GM13977 (cell line): ENCODE data around the gene ODF4.
"Not testable (repeated sequence)": the region's sequence is repeated elsewhere in the genome, so short reads cannot be mapped to it uniquely, and the experiment has no call there.

ENCODE experiments used
- DNase-seq: peaks from one replicate; pipeline ENCODE4 v3.0.0; 2012; ENCODE audit warnings: low spot score
- in situ Hi-C: fragments of 300-500 bp; cut with MboI; formaldehyde crosslinking; loops from one replicate; pipeline ENCODE4 v1.12.0; 2022; ENCODE audit warnings: low sequenced_read_pairs, low pct_unique_long_range_greater_than_20kb, mixed read lengths, inconsistent platforms; ENCODE audit not compliant: unreplicated experiment
- TF ChIP-seq, protein P1 (sequence below): IDR thresholded peaks from 2 replicates; pipeline ENCODE4 v1.5.1; 2012; ENCODE audit warnings: mild to moderate bottlenecking, control low read depth; ENCODE audit not compliant: insufficient read depth; ENCODE audit errors: extremely low read depth, missing control alignments

Gene ODF4

DNA sequence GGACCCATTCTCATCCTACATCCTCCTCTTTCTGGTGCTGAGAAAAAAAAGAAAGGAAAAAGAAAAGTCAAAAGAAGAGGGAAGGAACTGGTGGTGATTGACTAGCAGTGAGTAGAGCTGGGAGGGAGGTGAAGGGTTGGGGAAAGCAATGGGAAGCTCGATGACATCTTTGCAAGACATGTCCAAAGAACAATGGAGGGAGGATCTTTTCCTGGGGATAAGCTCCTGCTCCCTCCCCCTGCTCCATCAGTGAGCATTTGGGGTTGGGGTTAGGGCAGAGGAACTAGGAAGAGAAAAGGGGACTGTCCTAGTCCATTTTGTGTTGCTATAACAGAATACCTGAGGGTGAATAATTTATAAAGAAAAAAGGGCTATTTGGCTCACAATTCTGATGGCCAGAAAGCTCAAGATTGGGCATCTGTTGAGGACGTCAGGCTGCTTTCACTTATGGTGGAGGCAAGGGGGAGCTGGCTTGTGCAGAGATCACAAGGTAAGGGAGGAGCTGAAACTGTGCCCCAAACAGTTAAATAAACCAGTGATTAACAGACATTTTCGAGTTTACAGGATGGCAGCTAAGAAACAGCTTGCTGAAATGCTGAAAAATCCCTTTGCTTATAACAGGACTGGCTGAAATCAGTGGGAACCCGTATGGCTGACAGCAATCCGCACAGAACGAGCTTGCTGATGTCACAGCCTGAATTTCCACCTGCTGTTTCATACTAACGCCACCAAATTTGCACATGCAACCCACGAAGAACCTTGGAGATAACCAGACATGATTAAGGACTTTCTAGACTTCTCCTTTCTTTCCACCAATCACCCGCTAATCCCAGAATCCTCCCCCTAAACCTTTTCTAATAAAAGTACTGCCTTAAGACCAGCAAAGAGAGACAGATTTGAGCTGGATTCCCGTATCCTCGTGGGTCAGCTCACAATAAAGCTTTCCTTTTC lies 1.6 kb upstream of the ODF4 start:
- no peak for DNase-seq
- TF ChIP-seq, protein P1, sequence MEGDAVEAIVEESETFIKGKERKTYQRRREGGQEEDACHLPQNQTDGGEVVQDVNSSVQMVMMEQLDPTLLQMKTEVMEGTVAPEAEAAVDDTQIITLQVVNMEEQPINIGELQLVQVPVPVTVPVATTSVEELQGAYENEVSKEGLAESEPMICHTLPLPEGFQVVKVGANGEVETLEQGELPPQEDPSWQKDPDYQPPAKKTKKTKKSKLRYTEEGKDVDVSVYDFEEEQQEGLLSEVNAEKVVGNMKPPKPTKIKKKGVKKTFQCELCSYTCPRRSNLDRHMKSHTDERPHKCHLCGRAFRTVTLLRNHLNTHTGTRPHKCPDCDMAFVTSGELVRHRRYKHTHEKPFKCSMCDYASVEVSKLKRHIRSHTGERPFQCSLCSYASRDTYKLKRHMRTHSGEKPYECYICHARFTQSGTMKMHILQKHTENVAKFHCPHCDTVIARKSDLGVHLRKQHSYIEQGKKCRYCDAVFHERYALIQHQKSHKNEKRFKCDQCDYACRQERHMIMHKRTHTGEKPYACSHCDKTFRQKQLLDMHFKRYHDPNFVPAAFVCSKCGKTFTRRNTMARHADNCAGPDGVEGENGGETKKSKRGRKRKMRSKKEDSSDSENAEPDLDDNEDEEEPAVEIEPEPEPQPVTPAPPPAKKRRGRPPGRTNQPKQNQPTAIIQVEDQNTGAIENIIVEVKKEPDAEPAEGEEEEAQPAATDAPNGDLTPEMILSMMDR, result no peak
- in situ Hi-C loops, result no loop called here

DNA sequence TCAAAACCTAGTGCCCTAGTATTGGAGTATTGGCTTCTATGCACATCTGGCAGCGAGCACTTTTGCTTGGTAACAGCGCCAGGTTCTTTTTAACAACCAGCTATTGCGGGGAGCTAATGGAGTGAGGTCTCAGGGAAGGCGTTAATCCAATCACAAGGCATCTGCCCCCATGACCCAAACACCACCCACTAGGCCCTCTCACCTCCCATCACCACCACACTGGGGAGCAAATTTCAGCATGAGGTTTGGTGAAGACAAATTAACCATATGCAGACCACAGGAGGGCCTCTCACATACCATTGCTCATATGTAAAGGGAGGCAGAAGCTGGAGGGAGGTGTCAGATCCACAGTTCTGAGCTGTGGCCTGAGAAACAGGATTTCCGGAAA lies 893 bp upstream of the ODF4 start:
- TF ChIP-seq, protein P1, result no peak
- DNase-seq, result no peak
- in situ Hi-C loops, result no loop called here

DNA sequence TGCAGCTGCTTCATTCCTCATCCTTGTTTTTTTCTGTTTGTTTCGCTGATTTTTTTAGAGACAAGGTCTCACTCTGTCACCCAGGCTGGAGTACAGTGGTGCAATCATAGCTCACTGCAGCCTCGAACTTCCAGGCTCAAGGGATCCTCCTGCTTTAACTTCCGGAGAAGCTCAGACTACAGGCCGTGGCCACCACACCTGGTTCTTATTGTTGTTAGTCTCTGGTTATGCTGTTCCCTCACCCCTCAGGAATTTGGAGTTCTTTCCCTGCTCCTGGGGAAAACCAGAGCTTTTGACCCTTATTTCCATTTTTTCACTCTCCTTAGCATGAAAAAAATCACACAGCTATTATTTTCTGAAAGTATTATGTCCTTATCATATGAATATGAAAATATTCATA lies 1.8 kb downstream of the ODF4 start:
- DNase-seq, result no peak
- in situ Hi-C loops, result no loop called here
- TF ChIP-seq, protein P1, result no peak

DNA sequence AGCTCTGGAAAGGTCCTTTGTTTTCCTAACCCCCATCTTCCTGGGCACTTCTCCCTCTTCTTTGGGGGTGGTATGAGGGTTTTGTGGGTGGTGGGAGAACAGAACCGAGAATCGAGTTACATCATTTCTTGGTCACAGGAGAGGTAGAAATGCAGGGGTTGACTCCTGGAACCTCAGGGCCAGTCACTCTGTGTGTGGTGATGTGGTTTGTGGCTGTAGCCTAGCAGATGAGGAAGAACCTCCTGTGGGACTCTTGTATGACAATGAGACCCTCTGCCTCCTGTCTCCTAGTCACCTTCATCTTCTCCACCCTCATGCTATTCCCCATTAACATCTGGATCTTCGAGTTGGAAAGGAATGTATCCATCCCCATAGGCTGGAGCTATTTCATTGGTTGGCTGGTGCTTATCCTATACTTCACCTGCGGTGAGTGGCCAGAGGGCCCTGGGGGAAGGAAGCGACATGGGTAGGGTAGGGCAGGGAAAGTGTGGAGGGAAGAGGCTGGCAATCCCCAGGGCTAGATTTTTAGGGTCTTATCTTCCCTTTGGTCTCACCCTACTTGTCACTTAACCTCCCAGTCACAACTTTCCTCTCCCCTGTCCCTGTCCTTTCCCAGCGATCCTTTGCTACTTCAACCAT lies 5.5 kb downstream of the ODF4 start:
- no peak for DNase-seq
- in situ Hi-C loops, result no loop called here

DNA sequence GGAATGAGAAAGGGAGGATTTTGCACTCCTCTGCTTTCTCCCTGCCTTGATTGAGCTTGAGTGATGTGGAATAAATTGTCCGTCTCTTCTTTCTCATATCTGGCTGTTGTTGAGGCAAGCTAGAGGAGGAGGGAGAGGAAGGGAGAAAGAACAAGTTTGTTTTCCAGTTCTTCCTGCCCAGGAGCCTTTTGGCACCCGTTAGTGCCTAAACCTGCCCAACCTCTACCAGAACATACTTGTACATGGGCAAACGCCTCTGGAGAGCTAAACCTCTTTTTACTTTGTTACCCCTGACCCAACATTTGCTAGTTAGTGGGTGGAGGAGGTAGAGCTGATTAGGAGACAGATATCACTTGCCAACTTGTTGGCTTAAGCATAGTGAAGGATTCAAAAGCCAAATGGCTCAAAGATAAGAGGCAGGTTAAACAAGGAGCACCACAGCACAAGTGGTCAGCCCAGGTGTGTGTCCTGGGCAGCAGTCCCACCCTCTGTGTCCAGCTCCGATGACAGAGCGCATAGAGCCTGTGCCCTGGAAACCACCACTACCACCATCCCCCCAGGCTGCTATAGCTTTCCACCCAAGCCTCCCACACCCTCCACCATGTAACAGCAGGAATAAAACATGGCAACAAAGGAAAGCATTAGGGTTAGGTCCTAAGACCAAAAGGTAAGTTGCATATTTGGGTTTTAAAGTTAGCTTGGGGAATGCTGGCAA lies 6.5 kb downstream of the ODF4 start:
- TF ChIP-seq, protein P1, result no peak
- no peak for DNase-seq
- in situ Hi-C loops, result no loop called here

More for the DNA sequence above, 5.5 kb downstream of the ODF4 start:
- TF ChIP-seq, protein P1, result no peak

DNA sequence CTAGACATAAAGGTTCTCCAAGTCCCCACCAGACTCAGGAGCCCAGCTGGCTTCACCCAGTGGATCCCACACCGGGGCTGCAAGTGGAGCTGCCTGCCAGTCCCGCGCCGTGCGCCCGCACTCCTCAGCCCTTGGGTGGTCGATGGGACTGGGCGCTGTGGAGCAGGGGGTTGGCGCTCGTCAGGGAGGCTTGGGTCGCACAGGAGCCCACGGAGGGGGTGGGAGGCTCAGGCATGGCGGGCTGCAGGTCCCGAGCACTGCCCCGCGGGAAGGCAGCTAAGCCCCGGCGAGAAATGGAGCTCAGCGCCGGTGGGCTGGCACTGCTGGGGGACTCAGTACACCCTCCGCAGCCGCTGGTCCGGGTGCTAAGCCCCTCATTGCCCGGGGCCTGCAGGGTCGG lies 7.4 kb downstream of the ODF4 start:
- in situ Hi-C loops, DNase-seq: not testable (repeated sequence)

DNA sequence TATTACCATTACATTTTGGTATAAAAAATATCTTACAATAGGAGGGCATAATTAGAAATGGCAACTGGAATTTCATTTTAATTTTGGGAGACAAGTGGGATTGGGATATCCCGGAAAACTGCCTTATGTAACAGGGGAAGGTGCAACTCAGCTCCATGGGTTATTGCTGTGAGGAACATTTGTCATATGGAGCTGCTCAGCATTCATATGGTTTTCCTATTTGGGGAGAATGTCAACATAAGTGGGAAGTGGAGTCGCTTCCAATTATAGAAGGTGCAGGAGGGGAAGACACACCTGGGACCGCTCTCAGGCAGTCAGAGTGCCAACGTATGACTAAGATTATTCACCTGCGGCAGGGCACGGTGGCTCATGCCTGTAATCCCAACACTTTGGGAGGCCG lies 10.7 kb downstream of the ODF4 start:
- TF ChIP-seq, protein P1, result no peak
- in situ Hi-C loops, result no loop called here

More for the DNA sequence above, 10.7 kb downstream of the ODF4 start:
- DNase-seq, result no peak
